ENCODE results near the gene TBC1D7.

- TF ChIP-seq SP1 (IDR thresholded peaks at IDR 0.05) (no peak), SUZ12 (IDR thresholded peaks at IDR 0.05) (no peak), ELF4 (IDR thresholded peaks at IDR 0.05) (no peak), HDGF (IDR thresholded peaks at IDR 0.05; ENCODE audit: borderline replicate concordance) (no peak), TARDBP (IDR thresholded peaks at IDR 0.05) (no peak), BHLHE40 (IDR thresholded peaks at IDR 0.05; ENCODE audit: borderline replicate concordance) (no peak), FOXA1 (IDR thresholded peaks at IDR 0.05) (no peak), PKNOX1 (IDR thresholded peaks at IDR 0.05) (no peak), L3MBTL2 (conservative IDR thresholded peaks at IDR 0.05) (no peak), NFRKB (IDR thresholded peaks at IDR 0.05) (no peak)
These were observed 45.1 kb upstream of the TBC1D7 start for GRCh38 chr6:13373488-13373886.
